K562 (cell line): ENCODE results near the gene UBE2E2. TPM values are rescaled to one million over a fixed set of nuclear protein-coding genes. Genes with fewer than 3 reads are reported as not detected.
A peak's percentile ranks its signal among the peaks of the same experiment; 100 is the strongest.

ENCODE experiments used
- GABPA ChIP-seq: fragments of 200-800 bp; sonication (Bioruptor generic); conservative IDR thresholded peaks from 2 replicates; pipeline ENCODE4 v1.6.1; 2016; ENCODE audit warnings: low read depth, missing genetic modification characterization, missing compliant biosample characterization
- ID3 ChIP-seq, 2 experiments: fragments of 250-450 bp in 1 of 2; fragments of 450-650 bp in 1 of 2; sonication (Bioruptor Pico) in 1 of 2; IDR thresholded peaks; 2 replicates each; pipeline versions ENCODE4 v1.6.1 to v1.8.0; 2016 to 2021; ENCODE audit warnings: mild to moderate bottlenecking in 2 of 2, moderate library complexity in 2 of 2, missing compliant biosample characterization in 1 of 2, missing genetic modification characterization in 1 of 2
- JUND ChIP-seq, 2 experiments: IDR thresholded peaks; 2 replicates in 1 of 2; 3 replicates in 1 of 2; pipeline ENCODE4 v1.6.1; 2011; ENCODE audit warnings: borderline replicate concordance in 2 of 2, low read depth in 2 of 2, low read length in 2 of 2, improper control_type of control experiment in 1 of 2, missing biosample characterization in 1 of 2, missing genetic modification characterization in 1 of 2, missing genetic modification reagents in 1 of 2
- PCBP1 ChIP-seq: fragments of 200-400 bp; formaldehyde crosslinking; IDR thresholded peaks from 2 replicates; pipeline ENCODE4 v1.6.1; 2018; ENCODE audit warnings: mild to moderate bottlenecking, low read depth, low read length; ENCODE audit not compliant: poor library complexity, severe bottlenecking
- POU5F1 ChIP-seq: fragments of 150-350 bp; IDR thresholded peaks from 2 replicates; pipeline ENCODE4 v1.6.1; 2014; ENCODE audit warnings: borderline replicate concordance, low read length, low read depth, mild to moderate bottlenecking; ENCODE audit not compliant: partially characterized antibody
- RUNX1 ChIP-seq: sonication (generic); IDR thresholded peaks from 2 replicates; pipeline ENCODE4 v1.6.1; 2016; ENCODE audit warnings: antibody characterized with exemption, low read depth
- TEAD1 ChIP-seq, 2 experiments: fragments of 450-650 bp in 1 of 2; sonication (generic) in 1 of 2; formaldehyde crosslinking; IDR thresholded peaks; 2 replicates each; pipeline versions ENCODE4 v1.4.0 to v1.8.0; 2020 to 2022; ENCODE audit warnings: mild to moderate bottlenecking in 2 of 2, missing genetic modification reagents in 1 of 2
- ZNF175 ChIP-seq: fragments of 200-800 bp; sonication (Bioruptor generic); IDR thresholded peaks from 2 replicates; pipeline ENCODE4 v1.6.1; 2016; ENCODE audit warnings: low read depth, mild to moderate bottlenecking, missing genetic modification characterization, missing compliant biosample characterization
- ZNF197 ChIP-seq: fragments of 200-800 bp; sonication (Bioruptor generic); IDR thresholded peaks from 2 replicates; pipeline ENCODE4 v1.6.1; 2016; ENCODE audit warnings: low read depth, missing genetic modification characterization, missing compliant biosample characterization
- ZNF347 ChIP-seq: fragments of 450-650 bp; formaldehyde crosslinking; IDR thresholded peaks from 2 replicates; pipeline ENCODE4 v1.4.0; 2020; ENCODE audit warnings: low read depth, mild to moderate bottlenecking, moderate library complexity
- ZNF778 ChIP-seq: fragments of 450-650 bp; formaldehyde crosslinking; IDR thresholded peaks from 2 replicates; pipeline ENCODE4 v1.4.0; 2020; ENCODE audit warnings: mild to moderate bottlenecking, moderate library complexity
- polyA plus RNA-seq, 8 experiments: library from polyadenylated mRNA; depleted of rRNA in 4 of 8; stranded (reverse) in 5 of 8; unstranded in 3 of 8; fragments of >200 nt; fragmentation: Nextera tagmentation in 2 of 8; fragmentation: Illumina TruSeq in 1 of 8; extraction: Ambion mirVana in 2 of 8; extraction: Trizol in 1 of 8; gene quantifications; 2 replicates each; pipeline versions ENCODE4 v1.2.1 to v1.2.3, GENCODE V29; 2011 to 2014; ENCODE audit warnings: inconsistent platforms in 1 of 8, missing spikeins in 1 of 8
- total RNA-seq, 7 experiments: library from RNA; depleted of rRNA in 6 of 7; stranded (reverse); fragments of >200 nt in 6 of 7; fragmentation: Illumina TruSeq in 2 of 7; extraction: Trizol in 2 of 7; gene quantifications; 2 replicates each; pipeline versions ENCODE4 v1.2.1 to v1.2.3, GENCODE V29; 2011 to 2021; ENCODE audit warnings: low replicate concordance in 1 of 7
- TF ChIP-seq, protein P1 (sequence below): sonication (generic); formaldehyde crosslinking; IDR thresholded peaks from 2 replicates; pipeline ENCODE4 v1.8.0; 2023; ENCODE audit warnings: missing genetic modification reagents, mild to moderate bottlenecking, borderline replicate concordance
- TF ChIP-seq, protein P2 (sequence below): fragments of 450-650 bp; formaldehyde crosslinking; IDR thresholded peaks from 2 replicates; pipeline ENCODE4 v1.4.0; 2020; ENCODE audit warnings: mild to moderate bottlenecking, moderate library complexity
- TF ChIP-seq, protein P3 (sequence below): fragments of 250-450 bp; sonication (Bioruptor Pico); IDR thresholded peaks from 2 replicates; pipeline ENCODE4 v1.5.0; 2022; ENCODE audit warnings: mild to moderate bottlenecking

The UBE2E2 gene
- total and polyA plus RNA-seq, 9 of the 15 experiments (the other 6 are each of a cell fraction or from before 2014, with no cell fraction given): 0.22 to 5.1 (median 1.9) TPM

- TF ChIP-seq ZNF175 (CRISPR knock-in tag): peak; percentile 76; the same call in 1 of the 2 replicates
- TF ChIP-seq, protein P1, sequence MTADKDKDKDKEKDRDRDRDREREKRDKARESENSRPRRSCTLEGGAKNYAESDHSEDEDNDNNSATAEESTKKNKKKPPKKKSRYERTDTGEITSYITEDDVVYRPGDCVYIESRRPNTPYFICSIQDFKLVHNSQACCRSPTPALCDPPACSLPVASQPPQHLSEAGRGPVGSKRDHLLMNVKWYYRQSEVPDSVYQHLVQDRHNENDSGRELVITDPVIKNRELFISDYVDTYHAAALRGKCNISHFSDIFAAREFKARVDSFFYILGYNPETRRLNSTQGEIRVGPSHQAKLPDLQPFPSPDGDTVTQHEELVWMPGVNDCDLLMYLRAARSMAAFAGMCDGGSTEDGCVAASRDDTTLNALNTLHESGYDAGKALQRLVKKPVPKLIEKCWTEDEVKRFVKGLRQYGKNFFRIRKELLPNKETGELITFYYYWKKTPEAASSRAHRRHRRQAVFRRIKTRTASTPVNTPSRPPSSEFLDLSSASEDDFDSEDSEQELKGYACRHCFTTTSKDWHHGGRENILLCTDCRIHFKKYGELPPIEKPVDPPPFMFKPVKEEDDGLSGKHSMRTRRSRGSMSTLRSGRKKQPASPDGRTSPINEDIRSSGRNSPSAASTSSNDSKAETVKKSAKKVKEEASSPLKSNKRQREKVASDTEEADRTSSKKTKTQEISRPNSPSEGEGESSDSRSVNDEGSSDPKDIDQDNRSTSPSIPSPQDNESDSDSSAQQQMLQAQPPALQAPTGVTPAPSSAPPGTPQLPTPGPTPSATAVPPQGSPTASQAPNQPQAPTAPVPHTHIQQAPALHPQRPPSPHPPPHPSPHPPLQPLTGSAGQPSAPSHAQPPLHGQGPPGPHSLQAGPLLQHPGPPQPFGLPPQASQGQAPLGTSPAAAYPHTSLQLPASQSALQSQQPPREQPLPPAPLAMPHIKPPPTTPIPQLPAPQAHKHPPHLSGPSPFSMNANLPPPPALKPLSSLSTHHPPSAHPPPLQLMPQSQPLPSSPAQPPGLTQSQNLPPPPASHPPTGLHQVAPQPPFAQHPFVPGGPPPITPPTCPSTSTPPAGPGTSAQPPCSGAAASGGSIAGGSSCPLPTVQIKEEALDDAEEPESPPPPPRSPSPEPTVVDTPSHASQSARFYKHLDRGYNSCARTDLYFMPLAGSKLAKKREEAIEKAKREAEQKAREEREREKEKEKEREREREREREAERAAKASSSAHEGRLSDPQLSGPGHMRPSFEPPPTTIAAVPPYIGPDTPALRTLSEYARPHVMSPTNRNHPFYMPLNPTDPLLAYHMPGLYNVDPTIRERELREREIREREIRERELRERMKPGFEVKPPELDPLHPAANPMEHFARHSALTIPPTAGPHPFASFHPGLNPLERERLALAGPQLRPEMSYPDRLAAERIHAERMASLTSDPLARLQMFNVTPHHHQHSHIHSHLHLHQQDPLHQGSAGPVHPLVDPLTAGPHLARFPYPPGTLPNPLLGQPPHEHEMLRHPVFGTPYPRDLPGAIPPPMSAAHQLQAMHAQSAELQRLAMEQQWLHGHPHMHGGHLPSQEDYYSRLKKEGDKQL (CRISPR knock-in tag): no peak
- TF ChIP-seq ZNF197 (CRISPR knock-in tag): peak; percentile 88
- TF ChIP-seq, protein P2, sequence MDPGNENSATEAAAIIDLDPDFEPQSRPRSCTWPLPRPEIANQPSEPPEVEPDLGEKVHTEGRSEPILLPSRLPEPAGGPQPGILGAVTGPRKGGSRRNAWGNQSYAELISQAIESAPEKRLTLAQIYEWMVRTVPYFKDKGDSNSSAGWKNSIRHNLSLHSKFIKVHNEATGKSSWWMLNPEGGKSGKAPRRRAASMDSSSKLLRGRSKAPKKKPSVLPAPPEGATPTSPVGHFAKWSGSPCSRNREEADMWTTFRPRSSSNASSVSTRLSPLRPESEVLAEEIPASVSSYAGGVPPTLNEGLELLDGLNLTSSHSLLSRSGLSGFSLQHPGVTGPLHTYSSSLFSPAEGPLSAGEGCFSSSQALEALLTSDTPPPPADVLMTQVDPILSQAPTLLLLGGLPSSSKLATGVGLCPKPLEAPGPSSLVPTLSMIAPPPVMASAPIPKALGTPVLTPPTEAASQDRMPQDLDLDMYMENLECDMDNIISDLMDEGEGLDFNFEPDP (CRISPR knock-in tag): no peak
- TF ChIP-seq, protein P3, sequence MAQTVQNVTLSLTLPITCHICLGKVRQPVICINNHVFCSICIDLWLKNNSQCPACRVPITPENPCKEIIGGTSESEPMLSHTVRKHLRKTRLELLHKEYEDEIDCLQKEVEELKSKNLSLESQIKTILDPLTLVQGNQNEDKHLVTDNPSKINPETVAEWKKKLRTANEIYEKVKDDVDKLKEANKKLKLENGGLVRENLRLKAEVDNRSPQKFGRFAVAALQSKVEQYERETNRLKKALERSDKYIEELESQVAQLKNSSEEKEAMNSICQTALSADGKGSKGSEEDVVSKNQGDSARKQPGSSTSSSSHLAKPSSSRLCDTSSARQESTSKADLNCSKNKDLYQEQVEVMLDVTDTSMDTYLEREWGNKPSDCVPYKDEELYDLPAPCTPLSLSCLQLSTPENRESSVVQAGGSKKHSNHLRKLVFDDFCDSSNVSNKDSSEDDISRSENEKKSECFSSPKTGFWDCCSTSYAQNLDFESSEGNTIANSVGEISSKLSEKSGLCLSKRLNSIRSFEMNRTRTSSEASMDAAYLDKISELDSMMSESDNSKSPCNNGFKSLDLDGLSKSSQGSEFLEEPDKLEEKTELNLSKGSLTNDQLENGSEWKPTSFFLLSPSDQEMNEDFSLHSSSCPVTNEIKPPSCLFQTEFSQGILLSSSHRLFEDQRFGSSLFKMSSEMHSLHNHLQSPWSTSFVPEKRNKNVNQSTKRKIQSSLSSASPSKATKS: no peak
- no peak for TF ChIP-seq RUNX1
- TF ChIP-seq ID3 (CRISPR knock-in tag; IDR thresholded peaks at IDR 0.05): no peak
- TF ChIP-seq ID3 (tag; IDR thresholded peaks at IDR 0.05): no peak
- no peak for TF ChIP-seq POU5F1
- TF ChIP-seq PCBP1: no peak
- no peak for TF ChIP-seq JUND (IDR thresholded peaks at IDR 0.05; ENCODE audit: borderline replicate concordance, low read depth, low read length)
- no peak for TF ChIP-seq JUND (tag; IDR thresholded peaks at IDR 0.05; ENCODE audit: borderline replicate concordance, low read depth, low read length)
- no peak for TF ChIP-seq GABPA (tag)
- TF ChIP-seq TEAD1 (CRISPR knock-in tag; IDR thresholded peaks at IDR 0.05): no peak
- TF ChIP-seq ZNF778 (CRISPR knock-in tag): no peak
- no peak for TF ChIP-seq ZNF347 (CRISPR knock-in tag)
Observed at GRCh38 chr3:23202921-23203707, at the start of gene UBE2E2 (continued).
